ENCODE results near the gene CST4.
"Not testable (repeated sequence)": the region's sequence is repeated elsewhere in the genome, so short reads cannot be mapped to it uniquely, and the experiment has no call there.

Gene CST4

DNA sequence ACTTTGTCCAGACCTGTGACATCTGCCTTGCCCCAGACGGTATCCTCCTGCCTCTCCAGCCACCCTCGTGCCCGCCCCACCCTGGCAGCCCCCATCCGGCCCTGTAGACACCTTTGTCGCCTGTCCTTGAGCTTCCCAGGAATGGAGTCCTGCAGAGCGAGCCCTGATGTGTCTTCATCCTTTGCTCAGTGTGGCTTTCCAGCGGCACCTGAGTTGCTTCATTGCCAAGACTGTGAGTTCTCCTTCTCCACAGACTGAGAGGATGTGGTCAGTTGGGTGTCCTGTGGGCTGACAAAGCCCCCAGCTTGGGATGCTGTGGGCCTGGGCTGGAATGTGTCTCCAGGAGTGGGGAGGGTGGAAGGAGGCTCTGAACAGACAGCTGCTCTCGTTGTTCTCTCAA, 1.7 kb upstream of the CST4 start:
- no peaks in the 10 kb centered on the region for H3K4me1 ChIP-seq (ENCODE audit: control insufficient read depth in 1 of 2, insufficient read depth in 2 of 2, low read length in 2 of 2)
- H3K27ac ChIP-seq (ENCODE audit: low read depth, low read length): no peak overlapping the region
- no peaks in the 10 kb centered on the region for H3K36me3 ChIP-seq (ENCODE audit: control insufficient read depth in 1 of 2, insufficient read depth in 2 of 2, low read length in 2 of 2)
- H3K27me3 ChIP-seq (ENCODE audit: control insufficient read depth in 1 of 2, insufficient read depth in 2 of 2, low read length in 2 of 2): no peaks in the 10 kb centered on the region
- H3K4me3 ChIP-seq (ENCODE audit: low read depth in 1 of 2, low read length in 2 of 2): no peak overlapping the region
- no peak overlapping the region for H3K9ac ChIP-seq (ENCODE audit: low read depth in 1 of 2, low read length in 2 of 2)
- H3K9me3 ChIP-seq (ENCODE audit: control insufficient read depth in 1 of 2, low read length in 2 of 2): no peaks in the 10 kb centered on the region

DNA sequence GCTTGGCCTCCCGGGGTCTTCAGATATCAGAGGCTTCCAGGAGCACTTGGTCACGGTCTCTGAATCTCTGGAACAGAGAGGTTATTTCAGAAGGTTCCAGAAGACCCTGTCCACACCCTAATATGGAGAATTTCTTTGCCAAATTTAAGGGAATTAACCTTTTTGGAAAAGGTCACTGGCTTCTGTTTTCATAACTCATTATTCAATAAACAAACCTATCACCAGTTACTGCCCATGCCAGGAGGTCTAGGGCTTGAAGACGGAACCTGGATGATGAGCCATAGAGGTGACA, 507 bp upstream of the CST4 start:
- H3K9ac ChIP-seq (ENCODE audit: low read depth in 1 of 2, low read length in 2 of 2): no peak overlapping the region
- H3K4me1 ChIP-seq (ENCODE audit: control insufficient read depth in 1 of 2, insufficient read depth in 2 of 2, low read length in 2 of 2): no peaks in the 10 kb centered on the region
- H3K27ac ChIP-seq (ENCODE audit: low read depth, low read length): no peak overlapping the region
- H3K27me3 ChIP-seq (ENCODE audit: control insufficient read depth in 1 of 2, insufficient read depth in 2 of 2, low read length in 2 of 2): no peaks in the 10 kb centered on the region
- H3K4me3 ChIP-seq (ENCODE audit: low read depth in 1 of 2, low read length in 2 of 2): no peak overlapping the region
- no peaks in the 10 kb centered on the region for H3K9me3 ChIP-seq (ENCODE audit: control insufficient read depth in 1 of 2, low read length in 2 of 2)
- no peaks in the 10 kb centered on the region for H3K36me3 ChIP-seq (ENCODE audit: control insufficient read depth in 1 of 2, insufficient read depth in 2 of 2, low read length in 2 of 2)

DNA sequence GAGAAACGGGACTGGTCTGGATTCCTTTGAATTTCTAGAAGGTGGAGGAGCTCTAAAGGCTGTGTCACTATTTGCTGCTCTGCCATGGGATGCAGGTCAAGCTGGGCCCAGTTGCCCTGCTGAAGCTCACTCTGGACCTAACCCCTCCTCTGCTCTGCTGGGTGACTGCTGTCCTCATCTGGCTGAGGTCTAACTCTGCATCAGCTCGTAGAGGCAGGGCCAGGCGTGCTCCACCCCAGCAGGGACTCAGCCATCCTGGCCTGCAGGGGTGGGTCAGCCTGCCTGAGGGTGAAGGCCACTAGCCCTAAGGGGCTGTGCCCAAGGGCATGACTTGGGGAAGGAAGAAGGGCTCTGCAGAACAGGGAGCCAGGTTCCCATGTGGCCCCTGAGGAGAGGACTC, 852 bp downstream of the CST4 start:
- Histone ChIP-seq H3K4me3 (ENCODE audit: low read depth in 1 of 2, low read length in 2 of 2) (no peak overlapping the region), H3K9ac (ENCODE audit: low read depth in 1 of 2, low read length in 2 of 2) (no peak overlapping the region), H3K9me3 (ENCODE audit: control insufficient read depth in 1 of 2, low read length in 2 of 2) (no peaks in the 10 kb centered on the region), H3K36me3 (ENCODE audit: control insufficient read depth in 1 of 2, insufficient read depth in 2 of 2, low read length in 2 of 2) (no peaks in the 10 kb centered on the region), H3K27ac (ENCODE audit: low read depth, low read length) (no peak overlapping the region), H3K4me1 (ENCODE audit: control insufficient read depth in 1 of 2, insufficient read depth in 2 of 2, low read length in 2 of 2) (no peaks in the 10 kb centered on the region), H3K27me3 (ENCODE audit: control insufficient read depth in 1 of 2, insufficient read depth in 2 of 2, low read length in 2 of 2) (no peaks in the 10 kb centered on the region)

DNA sequence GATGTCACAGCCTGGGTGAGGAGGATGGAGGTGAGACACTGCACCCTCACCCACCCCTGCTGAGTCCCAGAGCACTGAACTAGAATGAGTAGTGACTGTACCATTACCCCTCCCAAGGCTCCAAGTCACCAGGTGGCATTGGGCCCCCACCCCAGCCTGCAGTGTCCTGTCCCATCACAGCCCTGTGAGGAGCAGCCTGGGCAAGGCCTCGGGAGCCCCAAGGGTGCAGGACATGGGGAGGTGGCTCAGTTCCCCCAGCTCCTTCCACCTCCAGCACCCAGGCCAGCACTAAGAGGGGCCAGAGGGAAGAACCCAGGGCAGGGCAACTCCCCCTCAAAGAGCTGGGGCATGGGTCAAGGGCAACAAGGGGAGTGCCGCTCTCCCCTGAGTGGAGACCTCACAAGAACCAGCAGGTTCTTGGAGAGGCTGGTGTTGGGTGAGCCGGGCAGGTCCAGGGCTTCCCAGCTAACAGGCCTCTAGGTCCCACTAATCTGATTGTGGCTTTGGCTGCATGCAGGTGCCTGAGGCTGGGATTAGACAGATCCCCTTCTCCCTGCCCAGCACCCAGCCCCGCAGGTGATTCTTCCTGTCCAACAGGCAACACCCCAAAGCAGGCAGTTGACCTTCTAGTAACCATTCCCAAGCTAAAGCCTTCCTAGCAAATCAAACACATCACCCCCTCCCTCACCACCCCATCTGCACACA, 2.6 kb downstream of the CST4 start:
- Histone ChIP-seq H3K9ac (ENCODE audit: low read depth in 1 of 2, low read length in 2 of 2) (no peak overlapping the region), H3K4me1 (ENCODE audit: control insufficient read depth in 1 of 2, insufficient read depth in 2 of 2, low read length in 2 of 2) (no peaks in the 10 kb centered on the region), H3K27me3 (ENCODE audit: control insufficient read depth in 1 of 2, insufficient read depth in 2 of 2, low read length in 2 of 2) (no peaks in the 10 kb centered on the region), H3K36me3 (ENCODE audit: control insufficient read depth in 1 of 2, insufficient read depth in 2 of 2, low read length in 2 of 2) (no peaks in the 10 kb centered on the region), H3K27ac (ENCODE audit: low read depth, low read length) (no peak overlapping the region), H3K9me3 (ENCODE audit: control insufficient read depth in 1 of 2, low read length in 2 of 2) (no peaks in the 10 kb centered on the region), H3K4me3 (ENCODE audit: low read depth in 1 of 2, low read length in 2 of 2) (no peak overlapping the region)

DNA sequence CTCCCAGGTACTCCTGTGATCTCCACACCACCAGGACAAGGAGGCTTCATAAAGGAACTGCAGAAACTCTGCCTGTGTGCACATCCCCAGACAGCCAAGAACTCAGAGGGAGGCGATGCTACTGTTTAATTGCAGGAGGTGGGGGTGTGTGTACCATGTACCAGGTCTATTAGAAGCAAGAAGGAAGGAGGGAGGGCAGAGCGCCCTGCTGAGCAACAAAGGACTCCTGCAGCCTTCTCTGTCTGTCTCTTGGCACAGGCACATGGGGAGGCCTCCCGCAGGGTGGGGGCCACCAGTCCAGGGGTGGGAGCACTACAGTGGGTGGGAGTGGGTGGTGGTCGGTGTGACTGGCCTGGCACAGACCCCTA, 3.3 kb downstream of the CST4 start:
- not testable (repeated sequence) for H3K27me3 ChIP-seq (ENCODE audit: control insufficient read depth in 1 of 2, insufficient read depth in 2 of 2, low read length in 2 of 2); H3K4me3 ChIP-seq (ENCODE audit: low read depth in 1 of 2, low read length in 2 of 2)

DNA sequence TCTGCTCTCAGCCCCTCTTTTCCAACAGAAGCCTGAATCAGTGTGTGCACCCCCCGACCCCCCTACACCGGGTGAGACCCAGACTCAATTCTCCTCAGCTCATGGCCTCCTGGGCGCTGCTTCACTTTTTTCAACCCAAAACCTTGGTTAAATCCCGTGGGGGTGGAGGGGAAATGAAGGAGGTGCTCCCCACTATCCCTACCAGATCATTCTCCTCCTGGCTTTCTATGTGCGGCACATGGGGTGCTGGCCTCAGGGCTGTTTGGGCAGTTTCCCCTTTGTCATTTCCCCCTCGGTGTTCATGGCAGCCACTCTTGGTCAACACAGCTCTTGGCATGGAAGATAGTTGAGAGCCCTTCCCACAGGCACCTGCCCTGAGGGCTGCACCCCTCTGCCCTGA, 4.6 kb downstream of the CST4 start:
- H3K9me3 ChIP-seq (ENCODE audit: control insufficient read depth in 1 of 2, low read length in 2 of 2): no peaks in the 10 kb centered on the region

More for the DNA sequence above, 3.3 kb downstream of the CST4 start:
- not testable (repeated sequence) for H3K9me3 ChIP-seq (ENCODE audit: control insufficient read depth in 1 of 2, low read length in 2 of 2); H3K27ac ChIP-seq (ENCODE audit: low read depth, low read length); H3K4me1 ChIP-seq (ENCODE audit: control insufficient read depth in 1 of 2, insufficient read depth in 2 of 2, low read length in 2 of 2); H3K36me3 ChIP-seq (ENCODE audit: control insufficient read depth in 1 of 2, insufficient read depth in 2 of 2, low read length in 2 of 2); H3K9ac ChIP-seq (ENCODE audit: low read depth in 1 of 2, low read length in 2 of 2)

DNA sequence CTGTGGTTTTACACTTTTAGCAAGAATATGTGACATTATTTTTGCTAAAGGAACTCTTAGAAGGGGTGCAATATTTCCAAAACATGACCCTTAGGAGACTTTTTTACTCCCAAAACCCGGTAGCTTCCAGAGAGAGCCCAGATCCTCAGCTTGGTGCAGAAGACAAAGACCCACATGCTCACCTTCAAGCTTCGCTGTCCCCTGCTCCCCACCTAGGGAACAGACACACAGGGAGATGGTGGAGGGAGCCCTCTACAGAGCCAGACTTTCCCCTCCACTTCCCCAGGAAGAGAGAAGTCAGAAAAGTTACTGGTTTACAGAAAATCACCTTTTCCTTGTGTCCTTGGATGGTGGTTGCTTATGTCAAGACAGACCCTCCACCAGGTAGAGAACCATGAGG, 5.0 kb downstream of the CST4 start:
- no peaks in the 10 kb centered on the region for H3K36me3 ChIP-seq (ENCODE audit: control insufficient read depth in 1 of 2, insufficient read depth in 2 of 2, low read length in 2 of 2)
- H3K27me3 ChIP-seq (ENCODE audit: control insufficient read depth in 1 of 2, insufficient read depth in 2 of 2, low read length in 2 of 2): no peaks in the 10 kb centered on the region
- no peak overlapping the region for H3K9ac ChIP-seq (ENCODE audit: low read depth in 1 of 2, low read length in 2 of 2)
- H3K27ac ChIP-seq (ENCODE audit: low read depth, low read length): no peak overlapping the region
- H3K9me3 ChIP-seq (ENCODE audit: control insufficient read depth in 1 of 2, low read length in 2 of 2): no peaks in the 10 kb centered on the region
- H3K4me3 ChIP-seq (ENCODE audit: low read depth in 1 of 2, low read length in 2 of 2): no peak overlapping the region
- no peaks in the 10 kb centered on the region for H3K4me1 ChIP-seq (ENCODE audit: control insufficient read depth in 1 of 2, insufficient read depth in 2 of 2, low read length in 2 of 2)

More for the DNA sequence above, 4.6 kb downstream of the CST4 start:
- no peak overlapping the region for H3K4me3 ChIP-seq (ENCODE audit: low read depth in 1 of 2, low read length in 2 of 2)
- no peaks in the 10 kb centered on the region for H3K27me3 ChIP-seq (ENCODE audit: control insufficient read depth in 1 of 2, insufficient read depth in 2 of 2, low read length in 2 of 2)
- no peak overlapping the region for H3K27ac ChIP-seq (ENCODE audit: low read depth, low read length)
- no peak overlapping the region for H3K9ac ChIP-seq (ENCODE audit: low read depth in 1 of 2, low read length in 2 of 2)
- no peaks in the 10 kb centered on the region for H3K36me3 ChIP-seq (ENCODE audit: control insufficient read depth in 1 of 2, insufficient read depth in 2 of 2, low read length in 2 of 2)
- H3K4me1 ChIP-seq (ENCODE audit: control insufficient read depth in 1 of 2, insufficient read depth in 2 of 2, low read length in 2 of 2): no peaks in the 10 kb centered on the region

DNA sequence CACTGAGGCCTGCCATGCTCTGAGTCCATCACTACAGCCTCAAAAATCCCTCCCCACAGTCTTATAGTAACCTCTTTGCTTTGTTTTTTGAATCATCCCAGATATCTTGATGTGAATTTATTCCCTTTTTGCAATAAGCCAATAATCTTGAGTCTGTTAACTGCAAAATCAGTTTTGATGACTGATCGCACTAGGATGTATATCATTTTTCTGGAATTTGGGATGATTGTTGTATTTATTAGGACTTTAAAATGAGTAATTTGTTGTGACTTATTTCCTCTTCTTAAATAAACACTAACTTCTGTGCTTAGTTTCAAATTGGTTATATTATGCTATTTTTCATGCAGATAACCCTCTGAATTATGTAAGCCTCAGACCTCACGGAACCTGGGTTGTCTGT, 5.6 kb downstream of the CST4 start:
- no peak overlapping the region for H3K4me3 ChIP-seq (ENCODE audit: low read depth in 1 of 2, low read length in 2 of 2)
- H3K27ac ChIP-seq (ENCODE audit: low read depth, low read length): no peak overlapping the region
- H3K9ac ChIP-seq (ENCODE audit: low read depth in 1 of 2, low read length in 2 of 2): no peak overlapping the region
- H3K36me3 ChIP-seq (ENCODE audit: control insufficient read depth in 1 of 2, insufficient read depth in 2 of 2, low read length in 2 of 2): no peaks in the 10 kb centered on the region
- no peaks in the 10 kb centered on the region for H3K9me3 ChIP-seq (ENCODE audit: control insufficient read depth in 1 of 2, low read length in 2 of 2)
- no peaks in the 10 kb centered on the region for H3K4me1 ChIP-seq (ENCODE audit: control insufficient read depth in 1 of 2, insufficient read depth in 2 of 2, low read length in 2 of 2)
- no peaks in the 10 kb centered on the region for H3K27me3 ChIP-seq (ENCODE audit: control insufficient read depth in 1 of 2, insufficient read depth in 2 of 2, low read length in 2 of 2)

DNA sequence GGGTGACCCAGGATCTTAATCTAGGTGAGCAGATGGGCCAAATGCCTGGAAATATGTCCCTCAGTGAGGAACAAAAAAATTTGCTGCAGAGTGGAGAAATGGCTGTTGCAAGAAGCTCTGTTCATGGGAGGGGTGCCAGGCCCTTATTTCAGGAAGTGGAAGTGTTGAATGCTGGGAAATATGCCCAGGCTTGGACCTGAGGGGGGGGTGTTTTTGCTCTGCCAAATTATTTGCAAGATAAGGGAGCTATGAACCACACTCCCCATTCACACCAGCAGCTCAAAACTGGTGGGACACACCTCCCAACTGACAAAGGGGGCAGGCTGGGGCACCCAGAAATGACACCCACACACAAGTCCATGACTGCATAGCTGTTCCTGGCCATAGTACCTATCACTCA, 8.7 kb downstream of the CST4 start:
- Histone ChIP-seq H3K4me3 (ENCODE audit: low read depth in 1 of 2, low read length in 2 of 2) (no peak overlapping the region), H3K27me3 (ENCODE audit: control insufficient read depth in 1 of 2, insufficient read depth in 2 of 2, low read length in 2 of 2) (no peaks in the 10 kb centered on the region), H3K4me1 (ENCODE audit: control insufficient read depth in 1 of 2, insufficient read depth in 2 of 2, low read length in 2 of 2) (no peaks in the 10 kb centered on the region), H3K27ac (ENCODE audit: low read depth, low read length) (no peak overlapping the region), H3K9me3 (ENCODE audit: control insufficient read depth in 1 of 2, low read length in 2 of 2) (no peaks in the 10 kb centered on the region), H3K9ac (ENCODE audit: low read depth in 1 of 2, low read length in 2 of 2) (no peak overlapping the region), H3K36me3 (ENCODE audit: control insufficient read depth in 1 of 2, insufficient read depth in 2 of 2, low read length in 2 of 2) (no peaks in the 10 kb centered on the region)

DNA sequence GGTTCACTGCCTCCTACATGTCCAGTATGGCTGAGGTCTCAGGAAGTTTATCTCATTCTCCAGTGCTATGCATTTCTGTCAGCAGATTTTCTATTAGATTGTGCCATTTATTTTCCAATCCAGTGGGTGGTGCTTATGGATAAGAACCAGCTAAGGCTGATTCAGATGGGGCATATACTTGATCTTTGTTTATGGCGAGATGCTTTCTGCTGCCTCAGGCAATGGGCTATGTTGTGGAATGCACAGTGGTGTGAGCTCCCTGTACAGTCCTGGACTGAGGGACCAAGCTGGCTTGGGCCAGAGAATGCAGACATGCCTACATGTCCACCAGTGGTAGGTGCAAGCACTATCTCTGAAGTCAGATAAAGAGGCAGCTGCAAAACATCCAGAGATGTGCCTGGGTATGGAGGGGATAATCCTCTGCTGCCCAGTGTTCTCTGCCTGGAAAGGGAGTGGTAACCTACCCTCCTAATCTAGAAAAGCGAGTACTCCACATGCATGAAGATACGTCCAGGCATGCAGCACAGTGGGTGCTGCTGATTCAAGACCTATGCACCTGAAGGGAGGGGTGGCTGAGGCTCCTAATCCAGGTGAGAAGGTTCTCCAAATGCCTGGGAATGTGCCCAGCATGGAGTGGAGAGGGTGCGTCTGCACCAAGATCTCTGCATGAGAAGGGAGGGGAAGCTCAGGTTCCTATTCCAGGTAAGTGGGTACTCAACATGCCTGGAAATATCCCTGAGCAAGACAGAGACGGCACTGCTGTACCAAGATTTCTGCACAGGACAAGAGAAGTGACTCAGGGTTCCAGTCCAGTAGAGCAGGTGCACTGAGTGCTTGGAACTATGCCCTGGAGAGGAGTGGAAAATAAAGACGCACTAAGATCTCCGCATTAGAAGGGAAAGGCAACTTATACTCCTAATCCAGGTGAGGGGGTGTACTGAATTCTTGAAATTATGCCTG, 9.4 kb downstream of the CST4 start:
- Histone ChIP-seq H3K36me3 (ENCODE audit: control insufficient read depth in 1 of 2, insufficient read depth in 2 of 2, low read length in 2 of 2) (no peaks in the 10 kb centered on the region), H3K27ac (ENCODE audit: low read depth, low read length) (no peak overlapping the region), H3K4me3 (ENCODE audit: low read depth in 1 of 2, low read length in 2 of 2) (no peak overlapping the region), H3K27me3 (ENCODE audit: control insufficient read depth in 1 of 2, insufficient read depth in 2 of 2, low read length in 2 of 2) (no peaks in the 10 kb centered on the region), H3K9me3 (ENCODE audit: control insufficient read depth in 1 of 2, low read length in 2 of 2) (no peaks in the 10 kb centered on the region), H3K4me1 (ENCODE audit: control insufficient read depth in 1 of 2, insufficient read depth in 2 of 2, low read length in 2 of 2) (no peaks in the 10 kb centered on the region), H3K9ac (ENCODE audit: low read depth in 1 of 2, low read length in 2 of 2) (no peak overlapping the region)

All from duodenal mucosa (tissue), 2 donors.